ENCODE results near the gene FAM186B. TPM values are rescaled to one million over a fixed set of nuclear protein-coding genes. Genes with fewer than 3 reads are reported as not detected.
A peak's percentile ranks its signal among the peaks of the same experiment; 100 is the strongest.

Gene FAM186B
- total RNA-seq, 1 experiment from 2014 or later = 0.19 TPM

GRCh38 chr12:49582850-49583249 is 22.6 kb downstream of the FAM186B start:
- ChIA-PET CTCF (interaction anchor here (3.1 kb wide), 1 partner anchor 225 kb away, joined by 33 read pairs; no protein-coding TSS in a partner anchor), POLR2A (ENCODE audit: low non-redundant PET) (no interaction called here)
- TF ChIP-seq CTCF (conservative IDR thresholded peaks at IDR 0.05; ENCODE audit: low read depth, low read length) = no peak
- no peak for DNase-seq (ENCODE audit: low spot score)
- intact Hi-C loops (cut with micrococcal nuclease; ENCODE audit: unreplicated experiment) = loop anchor here (5.0 kb wide), 1 partner anchor 226 kb away; no protein-coding TSS in a partner anchor
- Histone ChIP-seq H3K4me3 (ENCODE audit: low read depth, low read length, poor library complexity, severe bottlenecking) (no peak overlapping the region), H3K27me3 (replicated peaks; ENCODE audit: insufficient read depth, low read depth, low read length, poor library complexity) (no peaks in the 10 kb centered on the region), H3K4me1 (ENCODE audit: insufficient read depth, low read length, poor library complexity, severe bottlenecking) (no peaks in the 10 kb centered on the region), H3K9me3 (ENCODE audit: low read depth, low read length, poor library complexity, severe bottlenecking) (no peaks in the 10 kb centered on the region), H3K27ac (ENCODE audit: low read depth, low read length, poor library complexity, severe bottlenecking) (no peak overlapping the region), H3K36me3 (ENCODE audit: insufficient read depth, low read length, poor library complexity, severe bottlenecking) (no peaks in the 10 kb centered on the region)
- BruUV-seq (replicated peaks) = no TSS peak

- Histone ChIP-seq H3K4me3 (ENCODE audit: low read depth, low read length, poor library complexity, severe bottlenecking) (no peak overlapping the region), H3K27me3 (replicated peaks; ENCODE audit: insufficient read depth, low read depth, low read length, poor library complexity) (no peaks in the 10 kb centered on the region), H3K9me3 (ENCODE audit: low read depth, low read length, poor library complexity, severe bottlenecking) (no peaks in the 10 kb centered on the region), H3K36me3 (ENCODE audit: insufficient read depth, low read length, poor library complexity, severe bottlenecking) (no peaks in the 10 kb centered on the region), H3K4me1 (ENCODE audit: insufficient read depth, low read length, poor library complexity, severe bottlenecking) (no peaks in the 10 kb centered on the region), H3K27ac (ENCODE audit: low read depth, low read length, poor library complexity, severe bottlenecking) (no peak overlapping the region)
- no peak for DNase-seq (ENCODE audit: low spot score)
- CTCF ChIA-PET = interaction anchor here (3.1 kb wide), 1 partner anchor 224 kb away, joined by 33 read pairs; no protein-coding TSS in a partner anchor
- BruUV-seq (replicated peaks) = no TSS peak
- intact Hi-C loops (cut with micrococcal nuclease; ENCODE audit: unreplicated experiment) = loop anchor here (5.0 kb wide), 1 partner anchor 225 kb away; no protein-coding TSS in a partner anchor
- TF ChIP-seq CTCF (conservative IDR thresholded peaks at IDR 0.05; ENCODE audit: low read depth, low read length) = no peak
- TF ChIP-seq EZH2 (IDR thresholded peaks at IDR 0.05; ENCODE audit: borderline replicate concordance, low read depth, low read length, poor library complexity, severe bottlenecking) = no peak
- POLR2A ChIA-PET (ENCODE audit: low non-redundant PET) = no interaction called here
Observed at GRCh38 chr12:49582201-49582600, 23.2 kb downstream of the FAM186B start.

- POLR2A ChIA-PET (ENCODE audit: low non-redundant PET) = no interaction called here
- BruUV-seq (replicated peaks) = no TSS peak
- DNase-seq (ENCODE audit: low spot score) = peak; percentile 84
- Histone ChIP-seq H3K27ac (ENCODE audit: low read depth, low read length, poor library complexity, severe bottlenecking) (no peak overlapping the region), H3K9me3 (ENCODE audit: low read depth, low read length, poor library complexity, severe bottlenecking) (no peaks in the 10 kb centered on the region), H3K36me3 (ENCODE audit: insufficient read depth, low read length, poor library complexity, severe bottlenecking) (no peaks in the 10 kb centered on the region), H3K27me3 (replicated peaks; ENCODE audit: insufficient read depth, low read depth, low read length, poor library complexity) (no peaks in the 10 kb centered on the region), H3K4me1 (ENCODE audit: insufficient read depth, low read length, poor library complexity, severe bottlenecking) (no peaks in the 10 kb centered on the region), H3K4me3 (ENCODE audit: low read depth, low read length, poor library complexity, severe bottlenecking) (no peak overlapping the region)
- intact Hi-C loops (cut with micrococcal nuclease; ENCODE audit: unreplicated experiment) = loop anchor here (5.0 kb wide), 1 partner anchor 224 kb away; no protein-coding TSS in a partner anchor
- TF ChIP-seq EZH2 (IDR thresholded peaks at IDR 0.05; ENCODE audit: borderline replicate concordance, low read depth, low read length, poor library complexity, severe bottlenecking) = no peak
- peak; percentile 92 for TF ChIP-seq CTCF (conservative IDR thresholded peaks at IDR 0.05; ENCODE audit: low read depth, low read length)
- CTCF ChIA-PET = interaction anchor here (0.5 to 3.1 kb wide), 8 partner anchors 41 to 1567 kb away, joined by 3 to 33 read pairs (median 3); partner anchors contain the start of genes DNAJC22 and SPATS2
Observed at GRCh38 chr12:49580572-49581535, 24.6 kb downstream of the FAM186B start.
